H1 (cell line): Measurements from ENCODE around the gene LILRB3. TPM values are rescaled to one million over a fixed set of nuclear protein-coding genes. Genes with fewer than 3 reads are reported as not detected.

Experiments
- CTCF ChIA-PET: fragments of 300-600 bp; sonication (Branson Sonifier 250); formaldehyde crosslinking; loops from one replicate; lab custom pipeline; 2021; ENCODE audit not compliant: partially characterized antibody; lab: Charles Lee
- POLR2A ChIA-PET: fragments of 300-600 bp; sonication (Branson Sonifier 250); formaldehyde crosslinking; loops from one replicate; lab custom pipeline; 2021; ENCODE audit warnings: inconsistent platforms; ENCODE audit not compliant: partially characterized antibody; lab: Charles Lee
- DNase-seq, 2 experiments: peaks; one replicate each; pipeline versions ENCODE4 v3.0.0 to v3.0.0-alpha.2; 2010 to 2022; ENCODE audit warnings: low spot score in 2 of 2, low read depth in 1 of 2, mixed read lengths in 1 of 2
- FAIRE-seq: peaks from 2 replicates; lab custom pipeline; 2011; peaks lifted over from hg19 to GRCh38; lab: Jason Lieb, UNC
- H2AFZ ChIP-seq: 2 replicates; pipeline ENCODE4 v1.8.1; 2012; ENCODE audit warnings: low read length, inconsistent platforms
- H2AK5ac ChIP-seq: 2 replicates; pipeline ENCODE4 v1.6.1; 2013; ENCODE audit warnings: low read depth, low read length
- H2BK120ac ChIP-seq: replicated peaks from 2 replicates; pipeline ENCODE3; 2013; ENCODE audit warnings: low read depth, low read length, inconsistent platforms
- H2BK12ac ChIP-seq: 2 replicates; pipeline ENCODE4 v1.6.1; 2013; ENCODE audit warnings: low read depth, low read length
- H2BK15ac ChIP-seq: 2 replicates; pipeline ENCODE4 v1.6.1; 2013; ENCODE audit warnings: low read length
- H2BK20ac ChIP-seq: 2 replicates; pipeline ENCODE4 v1.6.1; 2013; ENCODE audit warnings: low read length
- H2BK5ac ChIP-seq: 2 replicates; pipeline ENCODE4 v1.6.1; 2013; ENCODE audit warnings: low read depth, low read length
- H3K14ac ChIP-seq: 2 replicates; pipeline ENCODE4 v1.6.1; 2013; ENCODE audit warnings: inconsistent platforms; ENCODE audit not compliant: insufficient read length
- H3K18ac ChIP-seq: 2 replicates; pipeline ENCODE4 v1.6.1; 2013; ENCODE audit warnings: low read length; ENCODE audit errors: extremely low read depth
- H3K23ac ChIP-seq: 2 replicates; pipeline ENCODE4 v1.6.1; 2013; ENCODE audit warnings: inconsistent platforms; ENCODE audit not compliant: insufficient read length
- H3K23me2 ChIP-seq: 2 replicates; pipeline ENCODE4 v1.6.1; 2013; ENCODE audit warnings: low read depth, low read length
- H3K27ac ChIP-seq: 2 replicates; pipeline ENCODE4 v1.6.1; 2011; ENCODE audit warnings: low read depth, low read length, inconsistent platforms
- H3K27me3 ChIP-seq, 4 experiments: replicated peaks in 1 of 4; 1 replicate in 1 of 4; 2 replicates in 3 of 4; pipeline versions ENCODE4 v1.6.1 to v1.8.1; 2011 to 2013; ENCODE audit warnings: low read length in 3 of 4, mild to moderate bottlenecking in 3 of 4, inconsistent platforms in 2 of 4, mixed read lengths in 2 of 4, moderate library complexity in 1 of 4; ENCODE audit not compliant: control insufficient read depth in 3 of 4, insufficient read depth in 3 of 4; ENCODE audit errors: extremely low read depth in 1 of 4
- H3K36me3 ChIP-seq, 4 experiments: 2 replicates each; pipeline versions ENCODE4 v1.6.1 to v1.8.1; 2011 to 2013; ENCODE audit warnings: mild to moderate bottlenecking in 4 of 4, low read length in 3 of 4, moderate library complexity in 2 of 4, control low read depth in 1 of 4, inconsistent platforms in 1 of 4; ENCODE audit not compliant: insufficient read depth in 4 of 4, control insufficient read depth in 2 of 4
- H3K4ac ChIP-seq: replicated peaks from 2 replicates; pipeline ENCODE3; 2013; ENCODE audit warnings: low read length, low read depth, mixed read lengths, inconsistent platforms; ENCODE audit not compliant: insufficient read length
- H3K4me1 ChIP-seq, 4 experiments: replicated peaks in 1 of 4; 1 replicate in 1 of 4; 2 replicates in 3 of 4; pipeline versions ENCODE4 v1.6.1 to v1.8.1; 2011 to 2013; ENCODE audit warnings: low read length in 3 of 4, inconsistent platforms in 2 of 4, mixed read lengths in 1 of 4; ENCODE audit not compliant: insufficient read depth in 4 of 4, control insufficient read depth in 3 of 4
- H3K4me2 ChIP-seq, 2 experiments: 2 replicates each; pipeline versions ENCODE4 v1.6.1 to v1.8.1; 2011 to 2013; ENCODE audit warnings: low read depth in 2 of 2, low read length in 2 of 2, control low read depth in 1 of 2, inconsistent platforms in 1 of 2, mild to moderate bottlenecking in 1 of 2; ENCODE audit not compliant: insufficient read depth in 1 of 2
- H3K4me3 ChIP-seq, 4 experiments: fragments of 200-600, 300-600 bp in 1 of 4; sonication (generic), shearing (Covaris generic), sonication (Bioruptor Twin) in 1 of 4; 2 replicates each; pipeline versions ENCODE4 v1.5.1 to v1.8.1; 2011 to 2016; ENCODE audit warnings: low read length in 4 of 4, low read depth in 3 of 4, control low read depth in 2 of 4, inconsistent platforms in 2 of 4, mild to moderate bottlenecking in 2 of 4, mixed read lengths in 1 of 4, moderate library complexity in 1 of 4; ENCODE audit not compliant: insufficient read depth in 2 of 4; ENCODE audit errors: extremely low read depth in 1 of 4
- H3K56ac ChIP-seq: replicated peaks from 2 replicates; pipeline ENCODE3; 2013; ENCODE audit warnings: low read depth, mild to moderate bottlenecking, mixed read lengths, low read length, inconsistent platforms; ENCODE audit not compliant: insufficient read length
- H3K79me1 ChIP-seq: 2 replicates; pipeline ENCODE4 v1.6.1; 2013; ENCODE audit warnings: low read depth, low read length, control low read depth
- H3K79me2 ChIP-seq, 2 experiments: 2 replicates each; pipeline versions ENCODE4 v1.6.1 to v1.8.1; 2012 to 2013; ENCODE audit warnings: low read length in 2 of 2, mild to moderate bottlenecking in 2 of 2, inconsistent platforms in 1 of 2; ENCODE audit not compliant: insufficient read depth in 2 of 2, control insufficient read depth in 1 of 2
- H3K9ac ChIP-seq, 4 experiments: replicated peaks in 1 of 4; 1 replicate in 1 of 4; 2 replicates in 3 of 4; pipeline versions ENCODE4 v1.6.1 to v1.8.1; 2011 to 2013; ENCODE audit warnings: low read depth in 3 of 4, low read length in 3 of 4, control low read depth in 2 of 4, mild to moderate bottlenecking in 2 of 4, moderate library complexity in 2 of 4, inconsistent platforms in 1 of 4; ENCODE audit errors: extremely low read depth in 1 of 4
- H3K9me3 ChIP-seq, 2 experiments: 2 replicates each; pipeline versions ENCODE4 v1.6.1 to v1.8.1; 2012 to 2013; ENCODE audit warnings: mild to moderate bottlenecking in 2 of 2, moderate library complexity in 2 of 2, control low read depth in 1 of 2, inconsistent platforms in 1 of 2, low read depth in 1 of 2, low read length in 1 of 2, mixed read lengths in 1 of 2; ENCODE audit not compliant: insufficient read depth in 2 of 2
- H4K20me1 ChIP-seq, 2 experiments: replicated peaks in 1 of 2; 2 replicates each; pipeline versions ENCODE3 to v1.8.1; 2011 to 2013; ENCODE audit warnings: inconsistent platforms in 2 of 2, low read length in 2 of 2, mild to moderate bottlenecking in 1 of 2; ENCODE audit not compliant: insufficient read depth in 2 of 2, control insufficient read depth in 1 of 2
- H4K5ac ChIP-seq: 2 replicates; pipeline ENCODE4 v1.6.1; 2013; ENCODE audit warnings: low read length, low read depth, mixed read lengths, inconsistent platforms; ENCODE audit not compliant: insufficient read length
- H4K8ac ChIP-seq: 2 replicates; pipeline ENCODE4 v1.8.0; 2013; ENCODE audit warnings: mild to moderate bottlenecking, moderate library complexity, low read length, inconsistent platforms; ENCODE audit not compliant: insufficient read depth; ENCODE audit errors: extremely low read depth
- H4K91ac ChIP-seq: replicated peaks from 2 replicates; pipeline ENCODE3; 2013; ENCODE audit warnings: low read length, mixed read lengths, inconsistent platforms; ENCODE audit not compliant: insufficient read length
- BCL11A ChIP-seq, 2 experiments: IDR thresholded peaks; one replicate each; pipeline ENCODE4 v1.6.1; 2011; ENCODE audit warnings: low read depth in 2 of 2, low read length in 2 of 2, mild to moderate bottlenecking in 2 of 2
- EP300 ChIP-seq, 2 experiments: IDR thresholded peaks; 1 replicate in 1 of 2; 2 replicates in 1 of 2; pipeline ENCODE4 v1.6.1; 2011 to 2012; ENCODE audit warnings: low read depth in 2 of 2, low read length in 2 of 2, mild to moderate bottlenecking in 2 of 2, borderline replicate concordance in 1 of 2, inconsistent platforms in 1 of 2, moderate library complexity in 1 of 2
- FOSL1 ChIP-seq: IDR thresholded peaks from 2 replicates; pipeline ENCODE4 v1.6.1; 2011; ENCODE audit warnings: mild to moderate bottlenecking, low read depth, low read length, moderate library complexity; ENCODE audit not compliant: insufficient read depth
- GABPA ChIP-seq: IDR thresholded peaks from 2 replicates; pipeline ENCODE4 v1.6.1; 2011; ENCODE audit warnings: mild to moderate bottlenecking, low read length, moderate library complexity, borderline replicate concordance; ENCODE audit not compliant: insufficient read depth
- HDAC6 ChIP-seq: IDR thresholded peaks from one replicate; pipeline ENCODE4 v1.7.1; 2012; ENCODE audit warnings: low read depth, mild to moderate bottlenecking, inconsistent platforms, low read length, moderate library complexity
- JUN ChIP-seq: IDR thresholded peaks from 2 replicates; pipeline ENCODE4 v1.6.1; 2011; ENCODE audit warnings: low read depth, mild to moderate bottlenecking, improper control_type of control experiment, low read length
- KDM4A ChIP-seq: IDR thresholded peaks from one replicate; pipeline ENCODE4 v1.7.1; 2012; ENCODE audit warnings: low read depth, mild to moderate bottlenecking, moderate library complexity, low read length, inconsistent platforms; ENCODE audit not compliant: severe bottlenecking
- MAFK ChIP-seq: IDR thresholded peaks from 2 replicates; pipeline ENCODE4 v1.6.1; 2012; ENCODE audit warnings: low read depth, mild to moderate bottlenecking, improper control_type of control experiment, low read length
- NRF1 ChIP-seq: IDR thresholded peaks from 2 replicates; pipeline ENCODE4 v1.6.1; 2011; ENCODE audit warnings: mild to moderate bottlenecking, low read depth, low read length, improper control_type of control experiment
- POLR2AphosphoS5 ChIP-seq: IDR thresholded peaks from 2 replicates; pipeline ENCODE4 v1.6.1; 2011; ENCODE audit warnings: low read depth, low read length
- POU5F1 ChIP-seq: IDR thresholded peaks from 2 replicates; pipeline ENCODE4 v1.6.1; 2011; ENCODE audit warnings: low read depth, mild to moderate bottlenecking, low read length, moderate library complexity
- WGBS, 2 experiments: shearing (Covaris generic) in 1 of 2; methylation state at CpG; one replicate each; pipeline versions ENCODE4 v1.1.6 to v1.1.7; 2013 to 2015; ENCODE audit warnings: low lambda C conversion rate in 2 of 2, mixed read lengths in 2 of 2, inconsistent platforms in 1 of 2, low coverage in 1 of 2, missing lambda C conversion rate in 1 of 2; ENCODE audit not compliant: insufficient replicate concordance in 2 of 2, insufficient coverage in 1 of 2, insufficient read length in 1 of 2; ENCODE audit errors: extremely low coverage in 1 of 2, missing lambda C conversion rate in 1 of 2; 5-methylcytosine and 5-hydroxymethylcytosine counted together
- polyA plus RNA-seq, 7 experiments: library from polyadenylated mRNA; depleted of rRNA in 3 of 7; stranded (reverse) in 5 of 7; unstranded in 2 of 7; fragments of >200 nt in 5 of 7; fragments of 200-250 nt in 2 of 7; gene quantifications; 1 replicate in 5 of 7; 2 replicates in 1 of 7; 4 replicates in 1 of 7; pipeline versions ENCODE4 v1.2.1 to v1.2.3, GENCODE V29; 2011 to 2013; ENCODE audit warnings: missing spikeins in 2 of 7, mixed read lengths in 2 of 7
- total RNA-seq: library from RNA; stranded (reverse); fragmentation: NEBNext Ultra II Directional; extraction: Animal tissue kit (Norgen Biotek cat#: 25700); gene quantifications from 2 replicates; pipeline ENCODE4 v1.2.1, GENCODE V29; 2021
- TF ChIP-seq, protein P1 (sequence below): IDR thresholded peaks from 2 replicates; pipeline ENCODE4 v1.6.1; 2011; ENCODE audit warnings: low read depth, mild to moderate bottlenecking, low read length; ENCODE audit not compliant: insufficient read depth

The LILRB3 gene
- total and polyA plus RNA-seq, 2 of the 8 experiments (the other 6 are each of a cell fraction or from before 2014, with no cell fraction given): not detected

DNA sequence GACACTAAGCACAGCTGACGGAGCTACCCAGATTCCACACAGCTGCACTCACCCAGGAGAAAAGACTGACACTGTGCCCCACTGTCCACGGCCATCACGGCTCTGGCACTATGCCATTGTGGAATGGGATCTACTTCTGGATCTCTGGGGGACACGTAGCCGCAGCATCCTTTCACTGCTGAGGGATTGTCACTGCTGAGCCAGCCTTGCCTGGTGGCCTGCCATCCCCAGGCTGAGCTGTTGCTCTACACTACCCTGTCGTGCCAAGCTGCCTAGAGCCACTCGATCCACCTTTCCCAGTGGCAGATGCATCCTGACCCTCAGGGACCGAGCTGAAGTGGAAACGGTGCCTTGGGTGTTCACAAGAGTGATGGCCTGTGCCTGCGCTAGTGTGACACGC lies 39.3 kb upstream of the LILRB3 start:
- Histone ChIP-seq H3K9ac (no peak overlapping the region), H3K79me1 (no peaks in the 10 kb centered on the region), H2BK12ac (no peak overlapping the region), H4K20me1 (no peaks in the 10 kb centered on the region), H2BK5ac (no peak overlapping the region), H4K5ac (no peak overlapping the region), H3K4ac (no peak overlapping the region), H2AFZ (no peak overlapping the region), H2BK15ac (no peak overlapping the region), H3K4me3 (no peak overlapping the region), H3K79me2 (no peaks in the 10 kb centered on the region), H3K23ac (no peak overlapping the region), H2AK5ac (no peak overlapping the region), H3K23me2 (no peaks in the 10 kb centered on the region), H3K27ac (no peak overlapping the region), H3K4me1 (peaks cover 0 to 2% (median 0%) of the 10 kb centered on the region in 4 experiments; a peak in 2 of 7 replicates), H3K9me3 (no peaks in the 10 kb centered on the region), H3K36me3 (no peaks in the 10 kb centered on the region), H2BK20ac (no peak overlapping the region), H3K14ac (no peak overlapping the region), H3K56ac (no peak overlapping the region), H3K27me3 (no peaks in the 10 kb centered on the region; a peak in 1 of 7 replicates), H3K4me2 (no peak overlapping the region), H3K18ac (no peak overlapping the region), H4K91ac (no peak overlapping the region), H2BK120ac (no peak overlapping the region), H4K8ac (no peak overlapping the region)
- no peak for FAIRE-seq
- POLR2A ChIA-PET: interaction anchor here (0.8 to 1.0 kb wide), 2 partner anchors 57 to 61 kb away, joined by 4 to 5 read pairs; partner anchors contain the start of gene RPS9
- CTCF ChIA-PET: interaction anchor here (0.9 to 1.2 kb wide), 2 partner anchors 57 to 62 kb away, joined by 3 read pairs; no protein-coding TSS in a partner anchor
- DNase-seq: no peak
- 95% methylated on average over 11 of the region's 11 CpGs; no CpG with 5 or more reads in 1 of the 2 experiments for WGBS, 2 experiments
- no peak for TF ChIP-seq GABPA
- TF ChIP-seq HDAC6: no peak
- TF ChIP-seq JUN: no peak
- TF ChIP-seq POLR2AphosphoS5: no peak
- TF ChIP-seq NRF1: no peak
- no peak for TF ChIP-seq KDM4A
- no peak for TF ChIP-seq BCL11A (IDR thresholded peaks at IDR 0.05; ENCODE audit: low read depth in 2 of 2, low read length in 2 of 2)
- no peak for TF ChIP-seq MAFK
- TF ChIP-seq, protein P1, sequence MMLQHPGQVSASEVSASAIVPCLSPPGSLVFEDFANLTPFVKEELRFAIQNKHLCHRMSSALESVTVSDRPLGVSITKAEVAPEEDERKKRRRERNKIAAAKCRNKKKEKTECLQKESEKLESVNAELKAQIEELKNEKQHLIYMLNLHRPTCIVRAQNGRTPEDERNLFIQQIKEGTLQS: no peak
- TF ChIP-seq POU5F1: no peak
- no peak for TF ChIP-seq FOSL1
- no peak for TF ChIP-seq EP300 (IDR thresholded peaks at IDR 0.05; ENCODE audit: borderline replicate concordance in 1 of 2, low read depth in 2 of 2, low read length in 2 of 2)
